A549 (cell line): ENCODE measurements around the gene BCL2A1. TPM values are rescaled to one million over a fixed set of nuclear protein-coding genes. Genes with fewer than 3 reads are reported as not detected.

ENCODE experiments used
- ATAC-seq, 2 experiments: fragments of 200-7000 bp in 1 of 2; fragments of >200 bp in 1 of 2; cut with Nextera tagmentation in 1 of 2; cut with Tn5 transposase in 1 of 2; 3 replicates each; pipeline versions ENCODE4 v1.8.0 to v1.9.1; 2018 to 2020; ENCODE audit warnings: mild to moderate bottlenecking in 1 of 2, moderate library complexity in 1 of 2
- CTCF ChIA-PET: fragments of 300-600 bp; sonication (Branson Sonifier 250); formaldehyde crosslinking; extraction: SDS; loops from one replicate; lab custom pipeline; 2021; ENCODE audit warnings: antibody characterized with exemption, inconsistent platforms; lab: Yijun Ruan, JAX
- POLR2A ChIA-PET: fragments of 350-600 bp; formaldehyde crosslinking; extraction: SDS; loops from one replicate; lab custom pipeline; 2021; ENCODE audit warnings: antibody characterized with exemption, inconsistent platforms; lab: Yijun Ruan, JAX
- DNase-seq, 2 experiments: peaks; one replicate each; pipeline versions ENCODE4 v3.0.0 to v3.0.0-alpha.2; 2011 to 2016; ENCODE audit warnings: low read depth in 1 of 2, low spot score in 1 of 2
- FAIRE-seq: peaks from 2 replicates; lab custom pipeline; 2011; peaks lifted over from hg19 to GRCh38; lab: Jason Lieb, UNC
- H3K27ac ChIP-seq, 2 experiments: fragments of >200 bp; sonication (Bioruptor Twin); formaldehyde crosslinking; 3 replicates each; pipeline ENCODE4 v1.5.1; 2016 to 2017
- H3K4me1 ChIP-seq: fragments of >200 bp; sonication (Bioruptor Twin); formaldehyde crosslinking; 3 replicates; pipeline ENCODE4 v1.6.1; 2016
- H3K4me2 ChIP-seq: fragments of >200 bp; sonication (Bioruptor Twin); formaldehyde crosslinking; 3 replicates; pipeline ENCODE4 v1.6.1; 2016
- H3K4me3 ChIP-seq: fragments of >200 bp; sonication (Bioruptor Twin); formaldehyde crosslinking; 3 replicates; pipeline ENCODE4 v1.5.1; 2016
- H3K9me3 ChIP-seq: fragments of >200 bp; sonication (Bioruptor Twin); formaldehyde crosslinking; 3 replicates; pipeline ENCODE4 v1.6.1; 2016
- BHLHE40 ChIP-seq: IDR thresholded peaks from 2 replicates; pipeline ENCODE4 v1.6.1; 2012; ENCODE audit warnings: low read depth, low read length, inconsistent platforms
- CEBPB ChIP-seq, 2 experiments: fragments of >200 bp in 1 of 2; sonication (Bioruptor Twin) in 1 of 2; formaldehyde crosslinking in 1 of 2; IDR thresholded peaks; 2 replicates each; pipeline ENCODE4 v1.6.1; 2012 to 2016
- CHD2 ChIP-seq: fragments of 150-350 bp; IDR thresholded peaks from 2 replicates; pipeline ENCODE4 v1.6.1; 2014; ENCODE audit warnings: low read length; ENCODE audit not compliant: partially characterized antibody
- FOXS1 ChIP-seq: fragments of 250-450 bp; sonication (Bioruptor Pico); IDR thresholded peaks from 2 replicates; pipeline ENCODE4 v1.5.0; 2020; ENCODE audit warnings: mild to moderate bottlenecking, moderate library complexity
- HDAC2 ChIP-seq: fragments of 200-600 bp; sonication (generic); IDR thresholded peaks from 2 replicates; pipeline ENCODE4 v1.6.1; 2016
- HEYL ChIP-seq: fragments of 250-450 bp; sonication (Bioruptor Pico); IDR thresholded peaks from 2 replicates; pipeline ENCODE4 v1.8.0; 2021; ENCODE audit warnings: mild to moderate bottlenecking, moderate library complexity
- HOXB13 ChIP-seq: fragments of 250-450 bp; sonication (Bioruptor Pico); IDR thresholded peaks from 2 replicates; pipeline ENCODE4 v1.5.0; 2020; ENCODE audit warnings: low read depth, mild to moderate bottlenecking, moderate library complexity
- MAFK ChIP-seq: fragments of 450-650 bp; IDR thresholded peaks from 2 replicates; pipeline ENCODE4 v1.6.1; 2014; ENCODE audit not compliant: partially characterized antibody
- NPAS2 ChIP-seq: fragments of 250-450 bp; sonication (Bioruptor Pico); IDR thresholded peaks from 2 replicates; pipeline ENCODE4 v1.8.0; 2022; ENCODE audit warnings: mild to moderate bottlenecking, moderate library complexity, borderline replicate concordance
- POLR2A ChIP-seq: IDR thresholded peaks from 2 replicates; pipeline ENCODE4 v1.6.1; 2012; ENCODE audit warnings: mild to moderate bottlenecking, low read length
- RAD21 ChIP-seq, 2 experiments: fragments of >200 bp in 1 of 2; sonication (Bioruptor Twin) in 1 of 2; formaldehyde crosslinking in 1 of 2; IDR thresholded peaks in 1 of 2; conservative IDR thresholded peaks in 1 of 2; 2 replicates in 1 of 2; 3 replicates in 1 of 2; pipeline ENCODE4 v1.6.1; 2012 to 2018; ENCODE audit warnings: inconsistent platforms in 1 of 2
- RARB ChIP-seq: fragments of 250-450 bp; sonication (Bioruptor Pico); IDR thresholded peaks from 2 replicates; pipeline ENCODE4 v1.8.0; 2021; ENCODE audit warnings: mild to moderate bottlenecking, moderate library complexity
- TFCP2L1 ChIP-seq: fragments of 250-450 bp; sonication (Bioruptor Pico); IDR thresholded peaks from 2 replicates; pipeline ENCODE4 v1.5.0; 2021; ENCODE audit warnings: mild to moderate bottlenecking
- ZC3H11A ChIP-seq: fragments of 450-650 bp; IDR thresholded peaks from 2 replicates; pipeline ENCODE4 v1.6.1; 2014; ENCODE audit warnings: antibody characterized with exemption, mild to moderate bottlenecking
- ZSCAN20 ChIP-seq: fragments of 250-450 bp; sonication (Bioruptor Pico); IDR thresholded peaks from 2 replicates; pipeline ENCODE4 v1.8.0; 2022; ENCODE audit warnings: mild to moderate bottlenecking, moderate library complexity
- WGBS: methylation state at CpG from one replicate; pipeline ENCODE4 v1.1.6; 2017; ENCODE audit errors: missing lambda C conversion rate; 5-methylcytosine and 5-hydroxymethylcytosine counted together
- polyA plus RNA-seq, 4 experiments: library from polyadenylated mRNA; depleted of rRNA in 3 of 4; stranded (reverse); fragments of >200 nt; fragmentation: RNase III in 1 of 4; extraction: RNeasy Plus Mini Kit Qiagen cat#74134 plus additional on column Dnase treatment in 1 of 4; gene quantifications; 2 replicates in 3 of 4; 3 replicates in 1 of 4; pipeline ENCODE4 v1.2.3, GENCODE V29; 2011 to 2017
- TF ChIP-seq, protein P1 (sequence below): IDR thresholded peaks from 2 replicates; pipeline ENCODE4 v1.6.1; 2012
- TF ChIP-seq, protein P2 (sequence below): fragments of >200 bp; sonication (Bioruptor Twin); formaldehyde crosslinking; IDR thresholded peaks from 3 replicates; pipeline ENCODE4 v1.6.1; 2016
- TF ChIP-seq, protein P3 (sequence below): fragments of 150-350 bp; IDR thresholded peaks from 2 replicates; pipeline ENCODE4 v1.6.1; 2014; ENCODE audit warnings: low read depth, mild to moderate bottlenecking, low read length
- TF ChIP-seq, protein P4 (sequence below): IDR thresholded peaks from 2 replicates; pipeline ENCODE4 v1.6.1; 2012

BCL2A1 gene
- polyA plus RNA-seq, 2 of the 4 experiments (the other 2 are of a cell fraction): 14.0 to 20.1 TPM

DNA sequence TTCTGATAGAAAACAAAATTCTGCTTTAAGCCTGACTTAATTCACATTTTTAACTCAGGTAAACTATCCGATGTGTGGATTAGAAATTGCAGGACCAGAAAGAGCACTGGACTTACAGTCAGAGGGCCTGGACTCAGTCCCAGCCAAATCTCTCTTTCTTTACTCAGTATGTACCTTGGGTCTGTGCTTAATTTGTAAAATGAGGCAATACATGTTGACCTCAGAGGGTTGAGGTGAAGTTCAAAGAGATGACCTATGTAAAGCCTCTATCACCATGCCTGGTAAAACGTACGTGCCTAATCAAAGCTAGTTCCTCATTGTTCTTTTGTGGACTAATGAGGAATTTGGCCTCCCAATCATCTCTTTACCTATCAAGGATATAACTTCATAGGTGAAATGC is 1.9 kb upstream of the BCL2A1 start:
- no peak overlapping the region for H3K27ac ChIP-seq
- ChIA-PET CTCF (interaction anchor here (1.0 kb wide), 1 partner anchor 592 kb away, joined by 3 read pairs; no protein-coding TSS in a partner anchor), POLR2A (no interaction called here)
- no peak overlapping the region for H3K4me2 ChIP-seq
- no peak overlapping the region for H3K4me3 ChIP-seq
- H3K4me1 ChIP-seq: peaks cover 36% of the 10 kb centered on the region
- ATAC-seq: no peak
- no peaks in the 10 kb centered on the region for H3K9me3 ChIP-seq
- no peak for TF ChIP-seq MAFK
- TF ChIP-seq, protein P1, sequence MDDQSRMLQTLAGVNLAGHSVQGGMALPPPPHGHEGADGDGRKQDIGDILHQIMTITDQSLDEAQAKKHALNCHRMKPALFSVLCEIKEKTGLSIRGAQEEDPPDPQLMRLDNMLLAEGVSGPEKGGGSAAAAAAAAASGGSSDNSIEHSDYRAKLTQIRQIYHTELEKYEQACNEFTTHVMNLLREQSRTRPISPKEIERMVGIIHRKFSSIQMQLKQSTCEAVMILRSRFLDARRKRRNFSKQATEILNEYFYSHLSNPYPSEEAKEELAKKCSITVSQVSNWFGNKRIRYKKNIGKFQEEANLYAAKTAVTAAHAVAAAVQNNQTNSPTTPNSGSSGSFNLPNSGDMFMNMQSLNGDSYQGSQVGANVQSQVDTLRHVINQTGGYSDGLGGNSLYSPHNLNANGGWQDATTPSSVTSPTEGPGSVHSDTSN: no peak
- no peak for TF ChIP-seq ZC3H11A
- TF ChIP-seq, protein P2, sequence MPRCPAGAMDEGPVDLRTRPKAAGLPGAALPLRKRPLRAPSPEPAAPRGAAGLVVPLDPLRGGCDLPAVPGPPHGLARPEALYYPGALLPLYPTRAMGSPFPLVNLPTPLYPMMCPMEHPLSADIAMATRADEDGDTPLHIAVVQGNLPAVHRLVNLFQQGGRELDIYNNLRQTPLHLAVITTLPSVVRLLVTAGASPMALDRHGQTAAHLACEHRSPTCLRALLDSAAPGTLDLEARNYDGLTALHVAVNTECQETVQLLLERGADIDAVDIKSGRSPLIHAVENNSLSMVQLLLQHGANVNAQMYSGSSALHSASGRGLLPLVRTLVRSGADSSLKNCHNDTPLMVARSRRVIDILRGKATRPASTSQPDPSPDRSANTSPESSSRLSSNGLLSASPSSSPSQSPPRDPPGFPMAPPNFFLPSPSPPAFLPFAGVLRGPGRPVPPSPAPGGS: no peak
- TF ChIP-seq TFCP2L1 (CRISPR knock-in tag): no peak
- no peak for DNase-seq
- 94% methylated on average over 3 of the region's 3 CpGs for WGBS
- FAIRE-seq: no peak

DNA sequence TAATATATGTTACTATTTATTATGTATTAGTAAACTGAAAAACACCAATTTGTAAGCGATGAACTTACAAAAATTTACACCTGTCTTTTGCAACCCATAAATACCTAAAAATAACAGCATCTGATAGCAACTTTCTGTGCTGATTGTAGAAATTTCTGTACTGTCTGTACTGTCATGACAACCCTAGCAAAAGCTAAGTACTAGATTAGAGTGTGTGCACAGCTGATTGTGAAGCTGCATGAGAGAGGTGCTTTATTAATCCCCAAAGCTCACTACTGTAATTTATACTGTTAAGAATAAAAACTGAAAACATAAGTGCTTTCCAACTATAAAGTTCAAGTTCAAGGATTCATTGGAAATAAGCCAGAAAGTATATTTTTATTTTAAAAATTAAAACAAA is 815 bp downstream of the BCL2A1 start:
- no peak for TF ChIP-seq ZSCAN20 (CRISPR knock-in tag)
- TF ChIP-seq BHLHE40: no peak
- no peak for TF ChIP-seq RAD21 (conservative IDR thresholded peaks at IDR 0.05 in 1 of 2, IDR thresholded peaks at IDR 0.05 in 1 of 2)
- TF ChIP-seq, protein P3, sequence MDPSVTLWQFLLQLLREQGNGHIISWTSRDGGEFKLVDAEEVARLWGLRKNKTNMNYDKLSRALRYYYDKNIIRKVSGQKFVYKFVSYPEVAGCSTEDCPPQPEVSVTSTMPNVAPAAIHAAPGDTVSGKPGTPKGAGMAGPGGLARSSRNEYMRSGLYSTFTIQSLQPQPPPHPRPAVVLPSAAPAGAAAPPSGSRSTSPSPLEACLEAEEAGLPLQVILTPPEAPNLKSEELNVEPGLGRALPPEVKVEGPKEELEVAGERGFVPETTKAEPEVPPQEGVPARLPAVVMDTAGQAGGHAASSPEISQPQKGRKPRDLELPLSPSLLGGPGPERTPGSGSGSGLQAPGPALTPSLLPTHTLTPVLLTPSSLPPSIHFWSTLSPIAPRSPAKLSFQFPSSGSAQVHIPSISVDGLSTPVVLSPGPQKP: no peak
- TF ChIP-seq NPAS2: no peak
- no peak for TF ChIP-seq ZC3H11A
- no peak for TF ChIP-seq CEBPB (IDR thresholded peaks at IDR 0.05)
- no peak for TF ChIP-seq HEYL (CRISPR knock-in tag)
- no peak for TF ChIP-seq HOXB13 (CRISPR knock-in tag)
- TF ChIP-seq CHD2: no peak
- TF ChIP-seq, protein P4, sequence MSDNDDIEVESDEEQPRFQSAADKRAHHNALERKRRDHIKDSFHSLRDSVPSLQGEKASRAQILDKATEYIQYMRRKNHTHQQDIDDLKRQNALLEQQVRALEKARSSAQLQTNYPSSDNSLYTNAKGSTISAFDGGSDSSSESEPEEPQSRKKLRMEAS: no peak
- Histone ChIP-seq H3K9me3 (no peaks in the 10 kb centered on the region), H3K4me1 (peaks cover 61% of the 10 kb centered on the region), H3K4me2 (peak overlapping the region; percentile 83), H3K27ac (peak overlapping the region; percentile 44 to 71), H3K4me3 (peak overlapping the region; percentile 38)
- 79% methylated on average over 1 of the region's 1 CpG for WGBS
- CTCF ChIA-PET: no interaction called here
- POLR2A ChIA-PET: interaction anchor here (1.3 to 1.9 kb wide), 2 partner anchors 47 to 89 kb away, joined by 3 to 29 read pairs; partner anchors contain the start of gene ZFAND6
- DNase-seq: no peak
- FAIRE-seq: no peak
- ATAC-seq: no peak

DNA sequence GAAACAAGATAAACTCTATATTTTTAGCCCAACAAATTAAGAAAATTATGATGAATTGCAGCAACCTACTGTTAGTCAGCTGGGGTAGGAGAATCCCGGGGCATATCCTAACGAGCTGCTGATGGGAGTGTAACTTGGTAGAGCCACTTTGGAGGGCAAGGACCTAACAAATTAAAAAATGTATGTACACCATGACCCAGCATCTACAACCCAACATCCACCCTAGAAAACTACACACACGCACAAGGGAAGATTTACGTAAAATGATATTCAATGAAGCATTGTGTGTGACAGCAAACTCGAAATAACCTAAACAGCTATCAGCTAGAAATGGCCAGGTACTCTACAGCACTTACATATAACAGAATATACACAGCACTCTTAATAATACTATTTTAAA is 1.9 kb downstream of the BCL2A1 start:
- CTCF ChIA-PET: interaction anchor here (0.8 to 2.2 kb wide), 4 partner anchors 9 to 588 kb away, joined by 3 to 5 read pairs (median 4); no protein-coding TSS in a partner anchor
- Histone ChIP-seq H3K4me1 (peaks cover 71% of the 10 kb centered on the region), H3K27ac (peak overlapping the region; percentile 79 to 80; a peak in 5 of 6 replicates), H3K4me2 (peak overlapping the region; percentile 83), H3K4me3 (0 out of 3 replicates have a peak overlapping the region, but pooled peaks have one; percentile 6)
- ATAC-seq (no peak), DNase-seq (no peak)
- POLR2A ChIA-PET: interaction anchor here (3.8 kb wide), 1 partner anchor 46 kb away, joined by 33 read pairs; no protein-coding TSS in a partner anchor
- 65% methylated on average over 5 of the region's 5 CpGs for WGBS
- no peak for TF ChIP-seq POLR2A
- no peak for TF ChIP-seq RAD21 (conservative IDR thresholded peaks at IDR 0.05 in 1 of 2, IDR thresholded peaks at IDR 0.05 in 1 of 2)
- no peak for TF ChIP-seq NPAS2
- no peak for TF ChIP-seq RARB (CRISPR knock-in tag)
- TF ChIP-seq HDAC2: no peak
- TF ChIP-seq FOXS1 (CRISPR knock-in tag): no peak
- TF ChIP-seq, all 56 proteins: peak for 0
- FAIRE-seq: no peak
- no peaks in the 10 kb centered on the region for H3K9me3 ChIP-seq
